HG02642 (cell line): ENCODE results near the gene COLEC11.
"Not testable (repeated sequence)": the region's sequence is repeated elsewhere in the genome, so short reads cannot be mapped to it uniquely, and the experiment has no call there.

Experiments
- ATAC-seq: cut with Tn5 transposase; IDR thresholded peaks from one replicate; pipeline ENCODE4 v1.9.1; 2021; ENCODE audit warnings: mild to moderate bottlenecking; ENCODE audit not compliant: unreplicated experiment, poor library complexity

COLEC11 gene

DNA sequence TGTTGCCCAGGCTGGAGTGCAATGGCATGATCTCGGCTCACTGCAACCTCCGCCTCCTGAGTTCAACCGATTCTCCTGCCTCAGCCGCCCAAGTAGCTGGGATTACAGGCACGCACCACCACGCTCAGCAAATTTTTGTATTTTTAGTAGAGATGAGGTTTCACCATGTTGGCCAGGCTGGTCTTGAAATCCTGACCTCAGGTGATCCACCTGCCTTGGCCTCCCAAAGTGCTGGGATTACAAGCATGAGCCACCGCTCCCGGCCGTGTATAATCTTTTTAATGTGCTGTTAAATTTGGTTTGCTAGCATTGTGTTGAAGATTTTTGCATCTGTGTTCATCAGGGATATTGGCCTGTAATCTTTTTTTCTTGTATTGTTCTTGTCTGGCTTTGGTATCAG lies 24.7 kb downstream of the COLEC11 start:
- ATAC-seq: not testable (repeated sequence)

DNA sequence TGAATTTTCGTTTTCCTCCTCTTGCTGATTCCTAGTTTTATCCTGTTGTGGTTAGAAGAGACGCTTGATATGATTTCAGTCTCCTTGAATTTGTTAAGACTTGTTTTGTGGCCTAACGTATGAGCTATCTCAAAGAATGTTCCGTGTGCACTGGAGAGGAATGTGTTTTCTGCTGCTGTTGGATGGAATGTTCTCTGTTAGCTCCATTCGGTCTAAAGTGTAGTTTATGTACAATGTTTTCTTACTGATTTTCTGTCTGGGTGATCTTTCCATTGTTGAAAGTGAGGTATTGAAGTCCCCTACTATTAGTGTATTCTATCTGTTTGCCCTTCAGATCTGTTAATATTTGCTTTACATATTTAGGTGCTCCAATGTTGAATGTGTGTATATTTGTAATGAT lies 25.9 kb downstream of the COLEC11 start:
- ATAC-seq: no peak

DNA sequence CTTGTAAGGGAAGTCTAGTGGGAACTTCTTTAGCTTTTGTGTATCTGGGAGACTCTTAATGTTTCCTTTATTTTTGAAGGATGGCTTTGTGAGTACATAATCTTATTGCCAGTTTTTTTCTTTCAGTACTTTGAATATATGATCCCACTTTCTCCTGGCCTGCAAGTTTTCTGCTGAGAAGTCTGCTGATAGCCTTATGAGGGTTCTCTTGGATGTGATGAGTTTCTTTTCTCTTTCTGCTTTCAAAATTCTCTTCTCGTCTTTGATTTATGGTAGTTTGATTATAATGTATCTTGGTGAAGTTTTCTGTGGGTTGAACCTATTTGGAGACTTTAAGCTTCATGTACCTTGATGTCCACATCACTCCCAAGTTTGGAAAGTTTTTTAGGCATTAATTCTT lies 28.1 kb downstream of the COLEC11 start:
- ATAC-seq: no peak

DNA sequence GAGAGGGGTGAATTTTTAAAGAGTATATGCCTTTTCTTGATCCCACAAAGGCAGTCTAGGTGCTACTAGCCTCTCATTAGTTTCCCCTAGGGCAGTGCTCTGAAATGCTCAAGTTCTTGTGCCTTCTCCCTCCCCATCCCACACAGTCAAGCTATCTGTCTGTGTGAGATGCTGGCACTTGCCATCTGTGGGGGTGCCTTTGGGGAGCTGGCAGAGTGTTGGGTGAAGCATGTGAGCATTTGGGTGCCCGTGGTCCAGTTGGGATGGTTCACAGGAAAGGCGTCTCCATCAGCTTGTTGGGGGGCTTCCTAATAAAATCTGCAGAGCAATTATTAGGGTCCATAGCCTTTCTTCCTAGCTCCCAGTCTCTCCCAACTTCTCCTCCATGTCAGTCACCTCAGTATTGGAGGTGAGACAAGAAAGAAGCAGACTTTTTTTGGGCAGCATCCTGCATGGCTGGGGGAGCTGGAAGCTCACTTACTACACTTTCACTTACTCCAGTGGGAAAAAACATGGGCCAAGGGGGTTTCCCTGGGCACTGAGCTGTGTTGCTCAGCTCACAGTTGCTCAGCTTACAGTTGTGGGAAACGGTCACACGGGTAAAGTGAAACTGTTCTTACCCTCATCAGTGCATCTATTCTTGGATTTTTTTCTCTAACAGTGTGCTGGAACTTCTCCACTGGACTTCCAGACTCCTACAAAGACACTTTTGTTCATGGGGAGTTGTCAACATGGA lies 29.3 kb downstream of the COLEC11 start:
- peak; percentile 77 for ATAC-seq

- no peak for ATAC-seq
These were observed 30.3 kb downstream of the COLEC11 start for GRCh38 chr2:3625186-3625585.

GRCh38 chr2:3626118-3626811 lies 31.4 kb downstream of the COLEC11 start:
- no peak for ATAC-seq

- no peak for ATAC-seq
These were observed 32.0 kb downstream of the COLEC11 start for GRCh38 chr2:3626812-3627499.

DNA sequence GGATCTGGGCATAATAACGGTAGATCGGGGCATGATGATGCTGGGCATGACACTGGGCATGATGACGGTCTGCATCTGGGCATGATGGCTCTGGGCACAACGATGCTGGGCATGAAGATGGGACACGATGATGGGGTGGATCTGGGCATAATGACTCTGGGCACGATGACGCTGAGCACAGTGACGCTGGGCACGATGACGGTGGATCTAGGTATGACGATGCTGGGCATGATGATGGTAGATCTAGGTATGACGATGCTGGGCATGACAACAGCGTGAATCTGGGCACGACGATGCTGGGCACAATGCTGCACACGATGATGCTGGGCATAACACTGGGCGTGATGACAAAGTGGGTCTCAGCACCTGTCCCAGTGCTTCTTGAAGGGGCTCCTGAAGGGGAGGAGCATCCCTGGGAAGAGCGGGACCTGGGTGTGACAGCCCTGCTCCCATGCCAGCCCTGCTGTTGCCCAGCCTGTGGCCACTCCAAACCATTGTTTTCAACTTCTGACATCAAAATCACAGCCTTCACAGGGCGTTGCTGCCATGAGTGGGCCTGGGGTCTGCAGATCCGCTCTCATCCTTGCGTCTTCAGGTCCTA lies 32.7 kb downstream of the COLEC11 start:
- ATAC-seq: no peak

- ATAC-seq: no peak
These were observed 33.3 kb downstream of the COLEC11 start for GRCh38 chr2:3628241-3628679.

DNA sequence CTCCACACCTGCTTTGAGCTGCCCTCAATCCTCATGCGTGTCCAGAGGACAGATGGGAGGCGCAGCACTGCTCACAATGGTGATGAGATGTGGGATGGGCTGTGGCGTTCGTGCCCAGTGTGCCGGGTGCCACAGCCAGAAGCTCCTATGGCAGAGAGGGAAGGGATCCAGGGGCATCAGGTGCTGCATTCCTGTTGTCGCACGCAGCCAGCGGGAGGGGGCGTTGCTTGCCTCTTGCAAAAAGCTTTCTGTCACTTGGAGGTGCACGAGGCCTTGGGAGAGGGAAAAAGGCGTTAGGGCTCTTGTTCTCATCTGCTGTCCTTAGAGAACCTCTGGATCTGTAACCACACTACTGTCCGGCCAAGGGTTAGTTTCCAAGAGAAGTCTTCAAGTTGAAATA lies 33.9 kb downstream of the COLEC11 start:
- no peak for ATAC-seq

DNA sequence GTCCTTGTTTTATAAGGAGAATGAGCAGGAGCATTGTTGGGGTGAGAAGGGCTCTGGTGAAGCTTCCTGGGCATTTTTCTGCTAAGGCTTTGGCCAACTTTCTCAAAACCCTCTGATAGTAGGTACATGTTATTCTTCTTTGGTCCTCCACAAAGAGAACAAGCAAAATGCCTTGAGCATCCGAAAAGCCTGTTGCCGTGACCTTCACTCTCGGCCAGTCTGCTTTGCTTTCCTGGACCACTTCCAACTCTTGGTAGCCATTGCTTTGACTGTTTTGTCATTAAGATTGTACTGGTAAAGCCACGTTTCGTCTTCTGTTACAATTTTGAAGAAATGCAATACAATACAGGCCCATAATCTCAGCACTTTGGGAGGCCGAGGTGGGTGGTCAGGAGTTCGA lies 35.7 kb downstream of the COLEC11 start:
- ATAC-seq: no peak

DNA sequence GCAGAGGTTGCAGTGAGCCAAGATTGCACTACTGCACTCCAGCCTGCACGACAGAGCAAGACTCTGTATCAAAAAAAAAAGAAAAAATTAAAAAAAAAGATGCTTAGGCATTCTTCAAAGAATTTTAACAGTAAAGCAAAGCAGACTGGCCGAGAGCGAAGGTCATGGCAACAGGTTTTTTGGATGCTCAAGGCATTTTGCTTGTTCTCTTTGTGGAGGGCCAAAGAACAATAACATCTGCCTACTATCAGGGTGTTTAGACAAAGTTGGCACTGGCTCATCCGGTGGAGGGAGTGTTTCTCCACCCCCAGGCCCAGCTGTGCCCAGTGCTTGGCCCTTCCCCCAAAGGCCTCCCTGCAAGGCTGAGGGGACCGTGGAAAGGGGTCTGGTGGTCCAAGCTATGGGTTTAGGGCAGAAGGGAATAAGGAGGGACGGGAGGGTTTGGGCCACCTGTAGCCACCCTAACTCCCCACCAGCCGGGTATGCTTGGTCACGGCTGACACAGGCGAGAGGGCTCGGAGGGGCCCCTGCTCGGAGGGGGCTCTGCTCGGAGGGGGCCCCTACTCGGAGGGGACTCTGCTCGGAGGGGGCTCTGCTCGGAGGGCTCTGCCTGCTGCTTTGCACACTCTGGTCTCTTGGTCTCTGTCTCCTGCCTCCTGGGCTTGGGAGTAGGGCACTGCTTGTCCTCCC lies 36.4 kb downstream of the COLEC11 start:
- ATAC-seq: no peak

- no peak for ATAC-seq
These were observed 37.1 kb downstream of the COLEC11 start for GRCh38 chr2:3631851-3632659.

- ATAC-seq: no peak
These were observed 38.4 kb downstream of the COLEC11 start for GRCh38 chr2:3633089-3633981.

GRCh38 chr2:3633982-3634595 lies 39.2 kb downstream of the COLEC11 start:
- ATAC-seq: no peak

DNA sequence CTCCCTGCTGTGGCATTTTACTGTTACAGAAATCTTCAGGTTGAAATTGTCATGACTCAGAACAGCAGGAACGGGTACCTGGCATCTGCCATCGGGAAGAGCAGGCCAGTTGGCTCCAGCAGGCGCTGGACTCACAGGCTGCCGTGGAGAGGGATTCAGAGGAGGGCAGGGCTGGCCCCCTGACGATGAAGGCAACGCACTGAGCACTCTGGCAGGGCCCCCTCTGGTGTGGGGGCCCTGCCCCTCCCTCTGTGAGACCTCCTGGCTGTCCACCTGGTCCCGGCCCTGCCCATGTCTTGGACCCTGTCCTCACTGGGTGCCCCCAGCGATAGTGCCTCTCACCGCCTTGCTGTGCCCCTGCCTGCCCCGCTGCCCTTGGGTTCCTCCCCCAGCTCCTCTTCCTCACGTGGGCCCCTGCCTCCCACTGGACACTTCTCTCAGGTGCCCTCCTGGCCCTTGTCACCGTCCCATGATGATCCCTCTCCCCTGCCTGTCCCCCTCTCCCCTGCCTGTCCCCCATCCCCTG lies 39.7 kb downstream of the COLEC11 start:
- no peak for ATAC-seq

DNA sequence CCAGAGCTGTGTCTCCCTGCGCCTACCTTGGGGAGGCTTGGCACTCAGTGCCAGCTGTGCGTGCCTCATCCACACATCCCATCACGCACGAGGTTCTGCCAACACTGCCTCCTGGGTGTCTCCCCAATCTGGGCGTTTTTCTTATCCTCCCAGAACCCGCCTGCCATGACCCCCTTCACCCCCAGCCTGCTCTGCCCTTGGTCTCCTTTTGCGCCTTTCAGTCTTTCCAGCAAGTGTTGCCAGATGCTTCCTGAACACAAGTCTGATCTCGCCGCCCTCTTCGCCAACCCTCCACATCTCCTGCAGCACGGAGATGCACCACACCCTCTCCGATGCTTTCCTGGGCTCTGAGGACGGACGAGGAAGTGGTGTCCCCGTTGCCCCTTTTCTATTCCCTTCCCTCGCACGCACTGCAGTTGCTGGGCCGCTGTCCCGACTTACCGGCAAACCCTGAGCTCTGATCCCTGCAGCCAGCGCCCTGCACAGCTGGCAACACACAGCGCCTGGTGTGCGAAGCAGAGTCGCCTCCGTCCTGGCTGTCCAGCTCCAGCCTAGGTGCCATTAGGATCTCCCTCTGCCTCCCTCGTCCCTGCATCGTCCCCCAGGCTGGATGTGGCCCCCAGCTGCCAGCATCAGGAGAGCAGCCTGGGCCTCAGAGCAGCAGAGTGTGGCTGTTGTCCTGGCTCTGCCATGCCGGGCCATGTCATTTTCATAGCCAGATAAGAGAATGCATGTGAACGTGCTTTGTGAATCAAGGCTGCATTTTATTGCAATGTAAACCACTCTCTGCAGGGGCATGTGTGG lies 40.5 kb downstream of the COLEC11 start:
- ATAC-seq: no peak
